ENCODE results near the gene ILK. TPM values are rescaled to one million over a fixed set of nuclear protein-coding genes. Genes with fewer than 3 reads are reported as not detected.
A peak's percentile ranks its signal among the peaks of the same experiment; 100 is the strongest.

ILK gene
- total RNA-seq, 1 donor from 2014 or later = 209 TPM

- no peak overlapping the region for H3K9ac ChIP-seq (ENCODE audit: low read length)
- H3K27ac ChIP-seq (ENCODE audit: low read depth, low read length) = no peak overlapping the region
- H3K4me2 ChIP-seq (ENCODE audit: low read length) = no peak overlapping the region
- H2AFZ ChIP-seq (ENCODE audit: low read depth, low read length) = no peak overlapping the region
- DNase-seq (ENCODE audit: low read depth) (no peak), FAIRE-seq (no peak)
- TF ChIP-seq CTCF (IDR thresholded peaks at IDR 0.05; ENCODE audit: insufficient read depth, low read depth, low read length) = no peak
- TF ChIP-seq EZH2 (IDR thresholded peaks at IDR 0.05; ENCODE audit: insufficient read depth, low read length) = no peak
- H3K4me3 ChIP-seq (ENCODE audit: insufficient read depth, low read depth, low read length) = no peak overlapping the region
- Mint-ChIP-seq H3K36me3 (ENCODE audit: low read depth, unreplicated experiment) (peaks cover 9% of the 10 kb centered on the region), H3K4me3 (ENCODE audit: unreplicated experiment) (no peak overlapping the region), H3K9me3 (ENCODE audit: unreplicated experiment) (peaks cover 3% of the 10 kb centered on the region), H3K27ac (ENCODE audit: unreplicated experiment) (no peak overlapping the region), H3K4me1 (ENCODE audit: low read depth, unreplicated experiment) (peaks cover 21% of the 10 kb centered on the region), H3K27me3 (ENCODE audit: low read depth, unreplicated experiment) (no peaks in the 10 kb centered on the region)
- H4K20me1 ChIP-seq (ENCODE audit: insufficient read depth, low read length) = peaks cover 11% of the 10 kb centered on the region
- H3K79me2 ChIP-seq (ENCODE audit: insufficient read depth, low read length) = no peaks in the 10 kb centered on the region
- H3K27me3 ChIP-seq (ENCODE audit: insufficient read depth, low read length) = no peaks in the 10 kb centered on the region
- H3K4me1 ChIP-seq (ENCODE audit: insufficient read depth, low read length) = peaks cover 13% of the 10 kb centered on the region
- H3K9me3 ChIP-seq (ENCODE audit: insufficient read depth, low read depth, low read length) = no peaks in the 10 kb centered on the region
- no peaks in the 10 kb centered on the region for H3K36me3 ChIP-seq (ENCODE audit: insufficient read depth, low read length)
Observed at GRCh38 chr11:6574816-6575715, 28.5 kb upstream of the ILK start.

GRCh38 chr11:6576471-6577373 is 26.9 kb upstream of the ILK start:
- Mint-ChIP-seq H3K36me3 (ENCODE audit: low read depth, unreplicated experiment) (peaks cover 13% of the 10 kb centered on the region), H3K27me3 (ENCODE audit: low read depth, unreplicated experiment) (no peaks in the 10 kb centered on the region), H3K27ac (ENCODE audit: unreplicated experiment) (no peak overlapping the region), H3K9me3 (ENCODE audit: unreplicated experiment) (peaks cover 4% of the 10 kb centered on the region), H3K4me3 (ENCODE audit: unreplicated experiment) (no peak overlapping the region), H3K4me1 (ENCODE audit: low read depth, unreplicated experiment) (peaks cover 19% of the 10 kb centered on the region)
- peaks cover 6% of the 10 kb centered on the region for H4K20me1 ChIP-seq (ENCODE audit: insufficient read depth, low read length)
- FAIRE-seq (no peak), DNase-seq (ENCODE audit: low read depth) (peak; percentile 75)
- no peak overlapping the region for H3K27ac ChIP-seq (ENCODE audit: low read depth, low read length)
- H3K9ac ChIP-seq (ENCODE audit: low read length) = no peak overlapping the region
- H2AFZ ChIP-seq (ENCODE audit: low read depth, low read length) = no peak overlapping the region
- no peak for TF ChIP-seq EZH2 (IDR thresholded peaks at IDR 0.05; ENCODE audit: insufficient read depth, low read length)
- TF ChIP-seq CTCF (IDR thresholded peaks at IDR 0.05; ENCODE audit: insufficient read depth, low read depth, low read length) = no peak
- H3K79me2 ChIP-seq (ENCODE audit: insufficient read depth, low read length) = no peaks in the 10 kb centered on the region
- H3K27me3 ChIP-seq (ENCODE audit: insufficient read depth, low read length) = no peaks in the 10 kb centered on the region
- no peak overlapping the region for H3K4me3 ChIP-seq (ENCODE audit: insufficient read depth, low read depth, low read length)
- peak overlapping the region; percentile 25 for H3K4me2 ChIP-seq (ENCODE audit: low read length)
- H3K36me3 ChIP-seq (ENCODE audit: insufficient read depth, low read length) = no peaks in the 10 kb centered on the region
- H3K4me1 ChIP-seq (ENCODE audit: insufficient read depth, low read length) = peaks cover 13% of the 10 kb centered on the region
- H3K9me3 ChIP-seq (ENCODE audit: insufficient read depth, low read depth, low read length) = no peaks in the 10 kb centered on the region
